K562 (cell line): ENCODE results near the gene ARHGAP35. TPM values are rescaled to one million over a fixed set of nuclear protein-coding genes. Genes with fewer than 3 reads are reported as not detected.

Experiments
- BRD4 ChIP-seq: fragments of 200-600 bp; sonication (generic); IDR thresholded peaks from 2 replicates; pipeline ENCODE4 v1.6.1; 2017; ENCODE audit warnings: inconsistent platforms
- CTBP1 ChIP-seq: fragments of 450-650 bp; IDR thresholded peaks from 2 replicates; pipeline ENCODE4 v1.6.1; 2016; ENCODE audit warnings: borderline replicate concordance
- DMBX1 ChIP-seq: fragments of 250-450 bp; sonication (Bioruptor Pico); IDR thresholded peaks from 2 replicates; pipeline ENCODE4 v1.8.0; 2022; ENCODE audit warnings: inconsistent platforms, mild to moderate bottlenecking, moderate library complexity, borderline replicate concordance
- DPF2 ChIP-seq: fragments of 450-650 bp; IDR thresholded peaks from 2 replicates; pipeline ENCODE4 v1.6.1; 2016
- E2F1 ChIP-seq: sonication (generic); formaldehyde crosslinking; IDR thresholded peaks from 2 replicates; pipeline ENCODE4 v1.8.1; 2023; ENCODE audit warnings: mild to moderate bottlenecking, missing genetic modification reagents, moderate library complexity
- ELF2 ChIP-seq: fragments of 250-450 bp; sonication (Bioruptor Pico); IDR thresholded peaks from 2 replicates; pipeline ENCODE4 v1.5.0; 2021; ENCODE audit warnings: mild to moderate bottlenecking
- ERF ChIP-seq: fragments of 450-650 bp; formaldehyde crosslinking; IDR thresholded peaks from 2 replicates; pipeline ENCODE4 v1.4.0; 2020; ENCODE audit warnings: mild to moderate bottlenecking, mixed read lengths
- GABPA ChIP-seq: fragments of 200-800 bp; sonication (Bioruptor generic); conservative IDR thresholded peaks from 2 replicates; pipeline ENCODE4 v1.6.1; 2016; ENCODE audit warnings: low read depth, missing genetic modification characterization, missing compliant biosample characterization
- HDAC2 ChIP-seq: fragments of 450-650 bp; IDR thresholded peaks from 2 replicates; pipeline ENCODE4 v1.6.1; 2016; ENCODE audit warnings: mild to moderate bottlenecking
- SAP30 ChIP-seq: fragments of 200-600 bp; sonication (generic); IDR thresholded peaks from 2 replicates; pipeline ENCODE4 v1.6.1; 2012; ENCODE audit warnings: borderline replicate concordance, low read depth, mild to moderate bottlenecking, moderate library complexity, low read length, control low read depth, inconsistent platforms; ENCODE audit not compliant: insufficient read depth, poor library complexity, severe bottlenecking
- TAL1 ChIP-seq: fragments of 450-650 bp; IDR thresholded peaks from 2 replicates; pipeline ENCODE4 v1.6.1; 2016; ENCODE audit warnings: mild to moderate bottlenecking
- ZBTB11 ChIP-seq, 3 experiments: fragments of 200-800 bp in 1 of 3; fragments of 250-450 bp in 1 of 3; fragments of 450-650 bp in 1 of 3; sonication (Bioruptor Pico) in 1 of 3; sonication (Bioruptor generic) in 1 of 3; formaldehyde crosslinking in 1 of 3; IDR thresholded peaks; 2 replicates each; pipeline versions ENCODE4 v1.6.1 to v1.8.0; 2016 to 2022; ENCODE audit warnings: mild to moderate bottlenecking in 2 of 3, missing genetic modification characterization in 2 of 3, missing compliant biosample characterization in 1 of 3, moderate library complexity in 1 of 3
- polyA plus RNA-seq, 8 experiments: library from polyadenylated mRNA; depleted of rRNA in 4 of 8; stranded (reverse) in 5 of 8; unstranded in 3 of 8; fragments of >200 nt; fragmentation: Nextera tagmentation in 2 of 8; fragmentation: Illumina TruSeq in 1 of 8; extraction: Ambion mirVana in 2 of 8; extraction: Trizol in 1 of 8; gene quantifications; 2 replicates each; pipeline versions ENCODE4 v1.2.1 to v1.2.3, GENCODE V29; 2011 to 2014; ENCODE audit warnings: inconsistent platforms in 1 of 8, missing spikeins in 1 of 8
- total RNA-seq, 7 experiments: library from RNA; depleted of rRNA in 6 of 7; stranded (reverse); fragments of >200 nt in 6 of 7; fragmentation: Illumina TruSeq in 2 of 7; extraction: Trizol in 2 of 7; gene quantifications; 2 replicates each; pipeline versions ENCODE4 v1.2.1 to v1.2.3, GENCODE V29; 2011 to 2021; ENCODE audit warnings: low replicate concordance in 1 of 7
- TF ChIP-seq, protein P1 (sequence below): fragments of 250-450 bp; sonication (Bioruptor Pico); IDR thresholded peaks from 2 replicates; pipeline ENCODE4 v1.4.0; 2020; ENCODE audit warnings: mild to moderate bottlenecking
- TF ChIP-seq, protein P2 (sequence below): fragments of 250-450 bp; sonication (Bioruptor Pico); IDR thresholded peaks from 2 replicates; pipeline ENCODE4 v1.5.0; 2021

ARHGAP35 gene
- total and polyA plus RNA-seq, 9 of the 15 experiments (the other 6 are each of a cell fraction or from before 2014, with no cell fraction given): 0.27 to 26.4 (median 10.2) TPM

DNA sequence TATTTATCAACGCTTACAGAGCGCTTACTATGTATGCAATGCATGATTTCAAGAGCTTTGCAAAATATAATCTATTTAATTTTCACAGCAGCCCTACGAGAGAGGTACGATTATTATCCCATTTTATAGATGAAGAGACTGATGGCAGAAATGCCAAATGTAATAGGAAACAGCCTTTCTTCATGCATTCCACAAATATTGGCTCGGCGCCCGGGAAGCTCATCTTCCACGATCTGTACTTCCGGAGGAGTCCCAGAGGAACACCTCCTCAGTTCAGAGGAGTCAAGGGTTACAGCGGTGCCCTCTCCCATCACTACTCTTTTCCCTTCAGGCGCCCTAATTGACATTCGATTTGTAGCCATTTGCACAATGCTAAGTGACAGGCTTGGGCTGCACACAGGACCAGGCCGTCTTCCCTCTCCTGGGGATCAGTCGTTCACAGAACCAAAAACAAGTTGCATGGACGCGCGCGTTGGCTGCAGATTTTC is 1.1 kb upstream of the ARHGAP35 start (continued):
- TF ChIP-seq ZBTB11 (CRISPR knock-in tag; IDR thresholded peaks at IDR 0.05): peak in 1 of 3 experiments; percentile 86; a peak in 2 of 6 replicates
- TF ChIP-seq, protein P1, sequence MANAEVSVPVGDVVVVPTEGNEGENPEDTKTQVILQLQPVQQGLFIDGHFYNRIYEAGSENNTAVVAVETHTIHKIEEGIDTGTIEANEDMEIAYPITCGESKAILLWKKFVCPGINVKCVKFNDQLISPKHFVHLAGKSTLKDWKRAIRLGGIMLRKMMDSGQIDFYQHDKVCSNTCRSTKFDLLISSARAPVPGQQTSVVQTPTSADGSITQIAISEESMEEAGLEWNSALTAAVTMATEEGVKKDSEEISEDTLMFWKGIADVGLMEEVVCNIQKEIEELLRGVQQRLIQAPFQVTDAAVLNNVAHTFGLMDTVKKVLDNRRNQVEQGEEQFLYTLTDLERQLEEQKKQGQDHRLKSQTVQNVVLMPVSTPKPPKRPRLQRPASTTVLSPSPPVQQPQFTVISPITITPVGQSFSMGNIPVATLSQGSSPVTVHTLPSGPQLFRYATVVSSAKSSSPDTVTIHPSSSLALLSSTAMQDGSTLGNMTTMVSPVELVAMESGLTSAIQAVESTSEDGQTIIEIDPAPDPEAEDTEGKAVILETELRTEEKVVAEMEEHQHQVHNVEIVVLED (CRISPR knock-in tag): no peak
- TF ChIP-seq CTBP1: no peak
- 0 out of 2 replicates have a peak, but pooled peaks have one; percentile 26 for TF ChIP-seq E2F1 (CRISPR knock-in tag)
- 0 out of 2 replicates have a peak, but pooled peaks have one; percentile 12 for TF ChIP-seq TAL1
- TF ChIP-seq, protein P2, sequence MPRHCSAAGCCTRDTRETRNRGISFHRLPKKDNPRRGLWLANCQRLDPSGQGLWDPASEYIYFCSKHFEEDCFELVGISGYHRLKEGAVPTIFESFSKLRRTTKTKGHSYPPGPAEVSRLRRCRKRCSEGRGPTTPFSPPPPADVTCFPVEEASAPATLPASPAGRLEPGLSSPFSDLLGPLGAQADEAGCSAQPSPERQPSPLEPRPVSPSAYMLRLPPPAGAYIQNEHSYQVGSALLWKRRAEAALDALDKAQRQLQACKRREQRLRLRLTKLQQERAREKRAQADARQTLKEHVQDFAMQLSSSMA: no peak
- TF ChIP-seq GABPA (tag): peak; percentile 72
- 0 out of 2 replicates have a peak, but pooled peaks have one; percentile 35 for TF ChIP-seq DPF2
- TF ChIP-seq DMBX1 (CRISPR knock-in tag): peak; percentile 11; the same call in 1 of the 2 replicates
- TF ChIP-seq ERF (CRISPR knock-in tag): peak; percentile 48; the same call in 1 of the 2 replicates
- TF ChIP-seq ELF2 (CRISPR knock-in tag): 0 out of 2 replicates have a peak, but pooled peaks have one; percentile 35
- TF ChIP-seq SAP30: peak; percentile 48
- TF ChIP-seq BRD4: no peak
- peak; percentile 94 for TF ChIP-seq HDAC2
